ENCODE results near the gene SINHCAF. TPM values are rescaled to one million over a fixed set of nuclear protein-coding genes. Genes with fewer than 3 reads are reported as not detected.

The SINHCAF gene
- total RNA-seq, 2 donors from 2014 or later = 22.4 to 34.7 TPM

DNA sequence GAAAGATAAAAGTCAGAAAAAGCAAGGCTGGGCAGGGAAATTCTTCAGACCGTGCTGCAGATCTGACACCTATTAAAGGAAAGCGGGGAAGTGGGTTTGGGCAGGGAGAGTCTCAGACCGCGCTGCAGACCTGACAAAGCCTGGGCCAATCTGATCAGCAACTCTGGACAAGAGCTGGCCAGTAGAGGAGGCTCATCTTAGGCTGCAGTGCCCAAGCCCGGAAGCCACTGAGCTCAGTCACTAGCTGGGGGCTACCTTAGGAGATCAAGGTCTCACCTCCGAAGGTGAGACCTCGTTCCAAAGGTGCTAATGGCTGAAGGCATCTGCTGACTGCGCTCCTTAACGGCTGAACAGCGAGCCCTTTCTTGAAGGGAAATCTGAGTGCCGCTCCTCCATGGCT lies 60.2 kb downstream of the SINHCAF start:
- no peaks in the 10 kb centered on the region for H3K36me3 ChIP-seq
- H3K27ac ChIP-seq = no peak overlapping the region
- H3K9me3 ChIP-seq = no peaks in the 10 kb centered on the region
- H3K4me3 ChIP-seq = no peak overlapping the region
- TF ChIP-seq, protein P1, sequence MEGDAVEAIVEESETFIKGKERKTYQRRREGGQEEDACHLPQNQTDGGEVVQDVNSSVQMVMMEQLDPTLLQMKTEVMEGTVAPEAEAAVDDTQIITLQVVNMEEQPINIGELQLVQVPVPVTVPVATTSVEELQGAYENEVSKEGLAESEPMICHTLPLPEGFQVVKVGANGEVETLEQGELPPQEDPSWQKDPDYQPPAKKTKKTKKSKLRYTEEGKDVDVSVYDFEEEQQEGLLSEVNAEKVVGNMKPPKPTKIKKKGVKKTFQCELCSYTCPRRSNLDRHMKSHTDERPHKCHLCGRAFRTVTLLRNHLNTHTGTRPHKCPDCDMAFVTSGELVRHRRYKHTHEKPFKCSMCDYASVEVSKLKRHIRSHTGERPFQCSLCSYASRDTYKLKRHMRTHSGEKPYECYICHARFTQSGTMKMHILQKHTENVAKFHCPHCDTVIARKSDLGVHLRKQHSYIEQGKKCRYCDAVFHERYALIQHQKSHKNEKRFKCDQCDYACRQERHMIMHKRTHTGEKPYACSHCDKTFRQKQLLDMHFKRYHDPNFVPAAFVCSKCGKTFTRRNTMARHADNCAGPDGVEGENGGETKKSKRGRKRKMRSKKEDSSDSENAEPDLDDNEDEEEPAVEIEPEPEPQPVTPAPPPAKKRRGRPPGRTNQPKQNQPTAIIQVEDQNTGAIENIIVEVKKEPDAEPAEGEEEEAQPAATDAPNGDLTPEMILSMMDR (IDR thresholded peaks at IDR 0.05) = no peak
- no peaks in the 10 kb centered on the region for H3K27me3 ChIP-seq
- DNase-seq (ENCODE audit: low spot score) = no peak
- H3K4me1 ChIP-seq = no peaks in the 10 kb centered on the region

DNA sequence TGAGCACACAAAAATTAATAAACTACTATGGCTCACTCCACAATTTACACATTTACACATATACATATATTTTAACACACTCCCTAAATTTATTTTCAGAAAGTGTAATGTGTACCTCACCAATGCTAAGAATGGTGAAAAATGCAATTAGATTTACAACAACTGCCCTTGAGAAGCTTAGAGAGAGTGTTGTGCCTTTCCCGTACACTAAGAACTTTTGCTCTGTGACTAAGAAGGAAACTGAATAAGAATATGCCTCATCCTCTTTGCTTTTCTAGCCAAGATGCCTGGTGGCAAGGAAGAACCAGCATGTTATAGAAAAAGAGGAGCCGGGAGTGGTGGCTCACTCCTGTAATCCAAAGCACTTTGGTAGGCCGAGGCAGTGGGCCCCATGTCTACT lies 62.3 kb downstream of the SINHCAF start:
- Histone ChIP-seq H3K27ac (no peak overlapping the region), H3K4me1 (no peaks in the 10 kb centered on the region), H3K27me3 (no peaks in the 10 kb centered on the region), H3K4me3 (no peak overlapping the region), H3K36me3 (no peaks in the 10 kb centered on the region), H3K9me3 (no peaks in the 10 kb centered on the region)
- TF ChIP-seq, protein P1 (IDR thresholded peaks at IDR 0.05) = no peak
- DNase-seq (ENCODE audit: low spot score) = no peak

DNA sequence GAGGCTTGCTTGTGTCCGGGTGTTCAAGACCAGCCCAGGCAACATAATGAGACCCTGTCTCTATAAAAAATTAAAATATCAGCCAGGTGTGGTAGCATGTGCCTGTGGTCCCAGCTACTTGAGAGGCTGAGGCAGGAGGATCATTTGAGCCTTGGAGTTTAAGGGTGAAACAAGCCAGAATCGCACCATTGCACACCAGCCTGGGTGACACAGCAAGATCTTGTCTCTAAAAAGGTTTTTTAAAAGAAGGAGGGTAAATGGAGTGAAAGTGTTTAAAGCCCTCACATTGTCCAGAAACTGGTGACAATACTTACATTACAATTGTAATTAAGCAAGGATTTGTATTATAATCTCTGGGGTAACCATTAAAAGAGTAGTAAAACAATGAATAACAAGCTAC lies 64.2 kb downstream of the SINHCAF start:
- DNase-seq (ENCODE audit: low spot score) = no peak
- no peak overlapping the region for H3K4me3 ChIP-seq
- H3K27ac ChIP-seq = no peak overlapping the region
- no peaks in the 10 kb centered on the region for H3K27me3 ChIP-seq
- no peaks in the 10 kb centered on the region for H3K4me1 ChIP-seq
- TF ChIP-seq, protein P1 (IDR thresholded peaks at IDR 0.05) = no peak
- H3K36me3 ChIP-seq = no peaks in the 10 kb centered on the region
- no peaks in the 10 kb centered on the region for H3K9me3 ChIP-seq

DNA sequence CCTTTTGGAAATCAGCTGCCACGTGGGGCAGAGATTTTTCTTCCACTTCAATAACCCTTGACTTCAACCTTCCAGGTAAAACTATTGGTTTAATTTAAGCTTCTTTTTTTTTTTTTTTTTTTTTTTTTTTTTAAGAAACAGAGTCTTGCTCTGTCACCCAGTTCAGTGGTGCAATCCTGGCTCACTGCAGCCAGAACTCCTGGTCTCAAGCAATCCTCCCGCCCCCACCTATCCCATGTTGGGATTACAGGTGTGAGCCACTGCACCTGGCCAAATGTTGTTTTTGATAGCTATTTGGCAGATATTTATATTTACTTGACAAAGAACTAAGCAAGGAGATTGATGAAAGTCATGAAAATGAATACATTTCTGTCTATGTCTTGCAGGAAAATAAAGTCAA lies 65.1 kb downstream of the SINHCAF start:
- no peak for DNase-seq (ENCODE audit: low spot score)
- no peaks in the 10 kb centered on the region for H3K9me3 ChIP-seq
- H3K4me3 ChIP-seq = no peak overlapping the region
- TF ChIP-seq, protein P1 (IDR thresholded peaks at IDR 0.05) = no peak
- H3K4me1 ChIP-seq = no peaks in the 10 kb centered on the region
- H3K36me3 ChIP-seq = no peaks in the 10 kb centered on the region
- no peaks in the 10 kb centered on the region for H3K27me3 ChIP-seq
- H3K27ac ChIP-seq = no peak overlapping the region

GRCh38 chr12:31259136-31259886 lies 66.6 kb downstream of the SINHCAF start:
- H3K36me3 ChIP-seq = no peaks in the 10 kb centered on the region
- H3K9me3 ChIP-seq = no peaks in the 10 kb centered on the region
- H3K27ac ChIP-seq = no peak overlapping the region
- no peak overlapping the region for H3K4me3 ChIP-seq
- no peaks in the 10 kb centered on the region for H3K4me1 ChIP-seq
- TF ChIP-seq, protein P1 (IDR thresholded peaks at IDR 0.05) = no peak
- no peak for DNase-seq (ENCODE audit: low spot score)
- no peaks in the 10 kb centered on the region for H3K27me3 ChIP-seq

- H3K36me3 ChIP-seq = no peaks in the 10 kb centered on the region
- no peak overlapping the region for H3K27ac ChIP-seq
- no peak for DNase-seq (ENCODE audit: low spot score)
- no peaks in the 10 kb centered on the region for H3K4me1 ChIP-seq
- no peak overlapping the region for H3K4me3 ChIP-seq
- TF ChIP-seq, protein P1 (IDR thresholded peaks at IDR 0.05) = no peak
- H3K9me3 ChIP-seq = no peaks in the 10 kb centered on the region
- no peaks in the 10 kb centered on the region for H3K27me3 ChIP-seq
Observed at GRCh38 chr12:31257784-31258183, 68.2 kb downstream of the SINHCAF start.

Measured in right atrium auricular region (tissue), 2 donors.